Measurements from ENCODE around the gene KIF26A.

The KIF26A gene

DNA sequence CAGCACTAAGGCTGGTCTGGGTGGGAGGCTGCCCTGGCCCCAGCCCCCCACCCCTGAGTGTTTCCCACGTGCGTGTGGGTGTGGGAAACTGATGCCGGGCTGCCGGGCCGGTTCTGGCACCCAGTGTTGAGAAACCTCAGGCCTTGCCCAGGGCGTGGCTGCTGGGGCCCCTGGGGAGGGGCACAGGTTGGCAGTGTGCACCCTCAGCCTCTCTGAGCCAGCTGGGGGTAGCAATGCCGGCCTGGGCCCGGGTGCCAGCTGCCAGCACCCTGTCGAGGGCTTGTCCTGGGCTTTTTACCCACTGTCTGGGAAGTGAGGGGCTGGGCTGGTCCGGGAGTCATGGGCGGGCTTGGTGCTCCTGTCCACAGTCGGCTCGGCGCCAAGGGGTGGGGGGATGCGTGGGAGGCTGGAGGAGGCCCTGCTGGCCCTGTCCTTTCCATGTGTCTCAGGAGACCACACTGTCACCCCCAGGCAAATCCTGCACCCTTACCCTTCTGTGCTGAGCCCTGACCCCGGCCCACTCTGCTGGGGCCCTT lies 37.2 kb upstream of the KIF26A start:
- no peak overlapping the region for H3K4me3 ChIP-seq (ENCODE audit: low read depth, low read length)
- no peaks in the 10 kb centered on the region for H3K27me3 ChIP-seq (replicated peaks)
- TF ChIP-seq, protein P1, sequence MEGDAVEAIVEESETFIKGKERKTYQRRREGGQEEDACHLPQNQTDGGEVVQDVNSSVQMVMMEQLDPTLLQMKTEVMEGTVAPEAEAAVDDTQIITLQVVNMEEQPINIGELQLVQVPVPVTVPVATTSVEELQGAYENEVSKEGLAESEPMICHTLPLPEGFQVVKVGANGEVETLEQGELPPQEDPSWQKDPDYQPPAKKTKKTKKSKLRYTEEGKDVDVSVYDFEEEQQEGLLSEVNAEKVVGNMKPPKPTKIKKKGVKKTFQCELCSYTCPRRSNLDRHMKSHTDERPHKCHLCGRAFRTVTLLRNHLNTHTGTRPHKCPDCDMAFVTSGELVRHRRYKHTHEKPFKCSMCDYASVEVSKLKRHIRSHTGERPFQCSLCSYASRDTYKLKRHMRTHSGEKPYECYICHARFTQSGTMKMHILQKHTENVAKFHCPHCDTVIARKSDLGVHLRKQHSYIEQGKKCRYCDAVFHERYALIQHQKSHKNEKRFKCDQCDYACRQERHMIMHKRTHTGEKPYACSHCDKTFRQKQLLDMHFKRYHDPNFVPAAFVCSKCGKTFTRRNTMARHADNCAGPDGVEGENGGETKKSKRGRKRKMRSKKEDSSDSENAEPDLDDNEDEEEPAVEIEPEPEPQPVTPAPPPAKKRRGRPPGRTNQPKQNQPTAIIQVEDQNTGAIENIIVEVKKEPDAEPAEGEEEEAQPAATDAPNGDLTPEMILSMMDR (IDR thresholded peaks at IDR 0.05; ENCODE audit: low read depth, low read length, missing control alignments): no peak
- in situ Hi-C loops (cut with HindIII; ENCODE audit: low pct_ligation_motif_present, low sequenced_read_pairs): no loop called here
- H3K36me3 ChIP-seq (replicated peaks): no peaks in the 10 kb centered on the region
- H3K27ac ChIP-seq: no peak overlapping the region
- no peak for DNase-seq

DNA sequence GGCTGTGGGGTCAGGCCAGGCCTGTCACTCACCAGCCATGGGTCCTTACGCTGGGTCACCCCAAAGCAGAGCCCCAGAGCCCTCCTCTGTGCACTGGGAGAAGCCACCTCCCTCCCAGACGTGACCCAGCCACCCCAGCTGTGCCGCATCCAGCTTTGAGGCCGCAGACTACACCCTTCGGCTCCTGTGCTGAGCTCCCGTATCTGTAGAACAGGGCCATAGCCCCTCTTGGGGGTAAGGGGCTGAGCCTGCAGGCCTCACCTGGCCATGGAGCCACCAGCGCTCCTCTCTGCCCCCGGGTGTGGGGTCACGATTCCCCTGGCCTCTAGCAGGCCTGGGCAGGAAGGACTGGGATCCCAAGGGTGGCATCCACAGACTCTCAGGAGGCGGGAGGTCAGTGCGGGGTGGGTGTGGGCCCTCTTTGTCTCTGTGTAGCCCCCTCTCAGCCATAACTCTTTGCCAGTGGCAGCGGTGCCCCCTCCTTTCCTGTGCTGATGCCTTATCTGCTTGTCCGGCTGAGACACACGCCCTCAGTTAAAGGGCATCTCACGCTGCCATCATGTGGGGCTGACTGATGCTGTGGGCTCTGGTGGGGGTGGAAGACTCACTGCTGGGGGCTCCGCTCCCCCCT lies 36.6 kb upstream of the KIF26A start:
- Histone ChIP-seq H3K27me3 (replicated peaks) (no peaks in the 10 kb centered on the region), H3K36me3 (replicated peaks) (no peaks in the 10 kb centered on the region), H3K27ac (no peak overlapping the region), H3K4me3 (ENCODE audit: low read depth, low read length) (no peak overlapping the region)
- DNase-seq: no peak
- in situ Hi-C loops (cut with HindIII; ENCODE audit: low pct_ligation_motif_present, low sequenced_read_pairs): no loop called here
- TF ChIP-seq, protein P1 (IDR thresholded peaks at IDR 0.05; ENCODE audit: low read depth, low read length, missing control alignments): no peak

DNA sequence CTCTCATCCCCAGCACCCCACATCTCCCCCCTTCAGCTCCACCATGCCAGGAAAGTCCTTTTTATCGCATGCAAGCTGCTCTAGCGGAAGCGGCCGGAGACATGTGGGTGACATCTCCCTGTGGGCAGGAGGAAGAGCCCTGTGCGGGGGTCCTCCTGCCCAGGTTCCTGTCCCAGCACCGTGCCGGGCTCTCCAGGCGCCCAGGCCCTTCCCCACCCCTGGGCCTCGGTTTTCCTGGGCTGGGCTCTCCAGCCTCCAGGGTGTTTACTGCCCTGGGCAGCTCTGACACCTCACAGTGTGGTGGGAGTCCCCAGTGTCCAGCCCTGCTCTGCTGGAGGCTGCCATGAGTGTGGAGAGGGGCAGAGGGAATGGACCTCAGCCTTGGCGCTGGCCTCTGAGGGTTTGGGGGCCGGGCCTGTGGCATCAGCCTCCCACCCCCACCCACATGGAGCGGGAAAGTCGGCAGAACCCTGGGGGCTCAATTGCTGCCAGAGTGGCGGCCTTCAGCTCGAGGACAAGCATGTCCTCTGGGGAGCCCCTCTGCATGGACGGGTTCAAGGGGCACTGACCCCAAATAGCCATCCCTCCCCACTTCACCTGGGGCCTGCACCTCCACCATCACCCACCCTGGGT lies 36.0 kb upstream of the KIF26A start:
- H3K27ac ChIP-seq: no peak overlapping the region
- no peak for DNase-seq
- TF ChIP-seq, protein P1 (IDR thresholded peaks at IDR 0.05; ENCODE audit: low read depth, low read length, missing control alignments): no peak
- no peaks in the 10 kb centered on the region for H3K36me3 ChIP-seq (replicated peaks)
- in situ Hi-C loops (cut with HindIII; ENCODE audit: low pct_ligation_motif_present, low sequenced_read_pairs): no loop called here
- H3K27me3 ChIP-seq (replicated peaks): no peaks in the 10 kb centered on the region
- H3K4me3 ChIP-seq (ENCODE audit: low read depth, low read length): no peak overlapping the region

DNA sequence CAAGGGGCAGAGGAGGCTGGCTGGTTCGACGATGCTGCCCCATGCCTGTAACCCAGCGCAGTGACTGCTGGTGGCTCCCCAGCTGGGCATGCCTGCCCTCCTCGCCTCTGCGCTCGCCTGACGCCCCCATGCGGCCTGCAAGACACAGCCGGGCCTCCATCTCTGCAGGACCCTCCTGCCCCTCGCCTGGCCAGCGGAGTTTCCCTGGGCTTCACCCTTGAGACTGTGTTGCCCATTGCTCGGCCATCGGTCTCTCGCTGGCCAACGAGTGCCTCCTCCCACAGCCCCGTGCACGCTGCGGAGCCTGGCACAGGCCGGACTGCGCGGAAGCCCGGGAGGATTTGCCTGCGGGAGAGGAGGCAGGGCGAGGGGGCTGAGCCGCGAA lies 35.3 kb upstream of the KIF26A start:
- DNase-seq: no peak
- TF ChIP-seq, protein P1 (IDR thresholded peaks at IDR 0.05; ENCODE audit: low read depth, low read length, missing control alignments): no peak
- no peaks in the 10 kb centered on the region for H3K36me3 ChIP-seq (replicated peaks)
- H3K27me3 ChIP-seq (replicated peaks): no peaks in the 10 kb centered on the region
- in situ Hi-C loops (cut with HindIII; ENCODE audit: low pct_ligation_motif_present, low sequenced_read_pairs): no loop called here
- H3K27ac ChIP-seq: no peak overlapping the region
- no peak overlapping the region for H3K4me3 ChIP-seq (ENCODE audit: low read depth, low read length)

DNA sequence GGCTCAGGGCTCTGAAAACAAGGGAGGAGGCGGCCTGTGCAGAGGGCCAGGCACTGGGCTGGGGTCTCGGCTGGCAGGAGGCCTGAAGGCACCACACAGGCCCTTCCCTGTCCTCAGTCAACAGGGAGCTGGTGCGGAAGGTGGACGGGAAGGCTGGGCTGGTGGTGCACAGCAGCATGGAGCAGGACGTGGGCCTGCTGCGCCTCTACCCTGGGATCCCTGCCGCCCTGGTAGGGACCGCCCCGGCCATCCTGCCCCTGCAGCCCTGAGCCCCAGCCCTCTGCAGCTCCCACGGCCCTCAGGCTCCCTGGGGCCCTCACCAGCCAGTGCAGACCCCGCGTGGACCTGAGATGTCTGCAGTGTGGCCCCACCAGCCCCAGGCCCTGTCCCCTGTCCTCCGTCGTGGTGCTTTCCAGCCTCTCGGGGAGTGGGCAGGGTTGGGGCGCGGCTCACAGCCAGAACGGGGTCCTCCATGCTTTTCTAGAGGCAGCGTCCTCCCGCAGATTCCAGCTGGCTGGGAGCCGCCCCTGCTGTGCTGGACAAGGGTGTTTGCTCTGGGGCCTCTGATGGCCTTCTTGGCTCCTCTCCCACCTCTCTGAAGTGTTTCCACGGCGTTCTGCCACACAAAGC lies 34.8 kb upstream of the KIF26A start:
- H3K27me3 ChIP-seq (replicated peaks): no peaks in the 10 kb centered on the region
- in situ Hi-C loops (cut with HindIII; ENCODE audit: low pct_ligation_motif_present, low sequenced_read_pairs): no loop called here
- H3K36me3 ChIP-seq (replicated peaks): no peaks in the 10 kb centered on the region
- H3K27ac ChIP-seq: no peak overlapping the region
- no peak for DNase-seq
- TF ChIP-seq, protein P1 (IDR thresholded peaks at IDR 0.05; ENCODE audit: low read depth, low read length, missing control alignments): no peak
- H3K4me3 ChIP-seq (ENCODE audit: low read depth, low read length): no peak overlapping the region

All from brain microvascular endothelial cell (primary cell).